ENCODE data around the gene SI. TPM values are rescaled to one million over a fixed set of nuclear protein-coding genes. Genes with fewer than 3 reads are reported as not detected.

Gene SI
- total and polyA plus RNA-seq, 4 donors: not detected

- TF ChIP-seq FOXA1 (IDR thresholded peaks at IDR 0.05) (no peak), REST (IDR thresholded peaks at IDR 0.05) (no peak)
These were observed 7.6 kb downstream of the SI start (continued) for GRCh38 chr3:165070682-165071081.

DNA sequence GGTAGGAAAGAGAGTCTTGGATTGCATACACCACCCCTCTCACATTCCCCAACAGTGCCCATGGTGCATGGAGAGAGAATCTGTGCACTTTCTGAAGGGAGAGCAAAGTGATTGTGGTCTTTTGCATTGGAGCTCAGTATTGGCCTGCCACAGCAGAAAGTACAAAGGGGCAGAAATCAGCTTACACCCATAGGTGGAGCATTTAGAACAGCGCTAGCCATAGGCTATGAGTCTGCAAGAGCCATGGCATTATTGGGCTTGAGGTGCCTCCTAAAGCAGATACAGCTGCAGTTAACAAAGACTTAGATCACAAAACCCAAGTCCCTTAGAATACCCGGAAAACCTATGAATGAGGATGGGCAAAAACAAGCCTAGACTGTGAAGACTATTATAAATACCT lies 21.8 kb downstream of the SI start:
- DNase-seq (ENCODE audit: low spot score): no peak
- Histone ChIP-seq H3K9ac (ENCODE audit: low read depth in 1 of 2, low read length in 2 of 2) (no peak overlapping the region), H3K9me3 (ENCODE audit: control insufficient read depth in 4 of 4, low read length in 3 of 4) (no peaks in the 10 kb centered on the region), H3K27me3 (ENCODE audit: control insufficient read depth in 4 of 4, insufficient read depth in 4 of 4, low read length in 3 of 4) (no peaks in the 10 kb centered on the region), H3K4me1 (ENCODE audit: control insufficient read depth in 4 of 4, insufficient read depth in 4 of 4, low read length in 3 of 4) (no peaks in the 10 kb centered on the region), H3K4me3 (ENCODE audit: low read depth in 1 of 3, low read length in 3 of 3) (no peak overlapping the region), H3K27ac (ENCODE audit: low read depth in 1 of 2, low read length in 2 of 2) (no peak overlapping the region), H3K36me3 (ENCODE audit: control insufficient read depth in 4 of 4, insufficient read depth in 3 of 4, low read depth in 1 of 4, low read length in 3 of 4) (no peaks in the 10 kb centered on the region)
- WGBS: 93% methylated on average over 2 of the region's 2 CpGs
- TF ChIP-seq NR2F2 (IDR thresholded peaks at IDR 0.05) (no peak), ATF3 (IDR thresholded peaks at IDR 0.05) (no peak), HNF4G (IDR thresholded peaks at IDR 0.05) (no peak), TAF1 (conservative IDR thresholded peaks at IDR 0.05) (no peak), HNF4A (conservative IDR thresholded peaks at IDR 0.05) (no peak), FOXA2 (IDR thresholded peaks at IDR 0.05) (no peak), GABPA (IDR thresholded peaks at IDR 0.05 in 1 of 2, conservative IDR thresholded peaks at IDR 0.05 in 1 of 2) (no peak), SP1 (IDR thresholded peaks at IDR 0.05) (no peak), RXRA (IDR thresholded peaks at IDR 0.05) (no peak), EGR1 (IDR thresholded peaks at IDR 0.05; ENCODE audit: low read depth in 2 of 2) (no peak), JUND (IDR thresholded peaks at IDR 0.05) (no peak), RAD21 (IDR thresholded peaks at IDR 0.05) (no peak)

- TF ChIP-seq FOXA2 (IDR thresholded peaks at IDR 0.05) (no peak), RXRA (IDR thresholded peaks at IDR 0.05) (no peak), HNF4G (IDR thresholded peaks at IDR 0.05) (no peak), TAF1 (conservative IDR thresholded peaks at IDR 0.05) (no peak), RAD21 (IDR thresholded peaks at IDR 0.05) (no peak), HNF4A (conservative IDR thresholded peaks at IDR 0.05) (no peak), YY1 (IDR thresholded peaks at IDR 0.05) (no peak), SP1 (IDR thresholded peaks at IDR 0.05) (no peak), FOXA1 (IDR thresholded peaks at IDR 0.05) (no peak), EGR1 (IDR thresholded peaks at IDR 0.05; ENCODE audit: low read depth in 2 of 2) (no peak), REST (IDR thresholded peaks at IDR 0.05) (no peak), CTCF (IDR thresholded peaks at IDR 0.05; ENCODE audit: low read depth, low read length, missing input control) (no peak), ATF3 (IDR thresholded peaks at IDR 0.05) (no peak), JUND (IDR thresholded peaks at IDR 0.05) (no peak), GABPA (IDR thresholded peaks at IDR 0.05 in 1 of 2, conservative IDR thresholded peaks at IDR 0.05 in 1 of 2) (no peak), NR2F2 (IDR thresholded peaks at IDR 0.05) (no peak)
- TF ChIP-seq, protein P1, sequence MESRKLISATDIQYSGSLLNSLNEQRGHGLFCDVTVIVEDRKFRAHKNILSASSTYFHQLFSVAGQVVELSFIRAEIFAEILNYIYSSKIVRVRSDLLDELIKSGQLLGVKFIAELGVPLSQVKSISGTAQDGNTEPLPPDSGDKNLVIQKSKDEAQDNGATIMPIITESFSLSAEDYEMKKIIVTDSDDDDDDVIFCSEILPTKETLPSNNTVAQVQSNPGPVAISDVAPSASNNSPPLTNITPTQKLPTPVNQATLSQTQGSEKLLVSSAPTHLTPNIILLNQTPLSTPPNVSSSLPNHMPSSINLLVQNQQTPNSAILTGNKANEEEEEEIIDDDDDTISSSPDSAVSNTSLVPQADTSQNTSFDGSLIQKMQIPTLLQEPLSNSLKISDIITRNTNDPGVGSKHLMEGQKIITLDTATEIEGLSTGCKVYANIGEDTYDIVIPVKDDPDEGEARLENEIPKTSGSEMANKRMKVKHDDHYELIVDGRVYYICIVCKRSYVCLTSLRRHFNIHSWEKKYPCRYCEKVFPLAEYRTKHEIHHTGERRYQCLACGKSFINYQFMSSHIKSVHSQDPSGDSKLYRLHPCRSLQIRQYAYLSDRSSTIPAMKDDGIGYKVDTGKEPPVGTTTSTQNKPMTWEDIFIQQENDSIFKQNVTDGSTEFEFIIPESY (IDR thresholded peaks at IDR 0.05): no peak
- TF ChIP-seq, protein P2, sequence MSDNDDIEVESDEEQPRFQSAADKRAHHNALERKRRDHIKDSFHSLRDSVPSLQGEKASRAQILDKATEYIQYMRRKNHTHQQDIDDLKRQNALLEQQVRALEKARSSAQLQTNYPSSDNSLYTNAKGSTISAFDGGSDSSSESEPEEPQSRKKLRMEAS (IDR thresholded peaks at IDR 0.05): no peak
- Histone ChIP-seq H3K9me3 (ENCODE audit: control insufficient read depth in 4 of 4, low read length in 3 of 4) (no peaks in the 10 kb centered on the region), H3K4me3 (ENCODE audit: low read depth in 1 of 3, low read length in 3 of 3) (no peak overlapping the region), H3K4me1 (ENCODE audit: control insufficient read depth in 4 of 4, insufficient read depth in 4 of 4, low read length in 3 of 4) (no peaks in the 10 kb centered on the region), H3K36me3 (ENCODE audit: control insufficient read depth in 4 of 4, insufficient read depth in 3 of 4, low read depth in 1 of 4, low read length in 3 of 4) (no peaks in the 10 kb centered on the region), H3K27ac (ENCODE audit: low read depth in 1 of 2, low read length in 2 of 2) (no peak overlapping the region), H3K27me3 (ENCODE audit: control insufficient read depth in 4 of 4, insufficient read depth in 4 of 4, low read length in 3 of 4) (no peaks in the 10 kb centered on the region), H3K9ac (ENCODE audit: low read depth in 1 of 2, low read length in 2 of 2) (no peak overlapping the region)
- 89% methylated on average over 1 of the region's 1 CpG for WGBS
- DNase-seq (ENCODE audit: low spot score): no peak
These were observed 38.1 kb downstream of the SI start for GRCh38 chr3:165040186-165040585.
